WTC11 (cell line): ENCODE results near the gene PRDM15.

ENCODE experiments used
- CTCF ChIP-seq: fragments of 200-600 bp; IDR thresholded peaks from 2 replicates; pipeline ENCODE4 v1.8.0; 2022; ENCODE audit warnings: antibody characterized with exemption
- NR2C2 ChIP-seq: sonication (generic); formaldehyde crosslinking; IDR thresholded peaks from 2 replicates; pipeline ENCODE4 v1.8.0; 2022; ENCODE audit warnings: mild to moderate bottlenecking, missing genetic modification reagents

- no peak for TF ChIP-seq CTCF
- no peak for TF ChIP-seq NR2C2 (CRISPR knock-in tag)
Measured at GRCh38 chr21:41885341-41886024, 6.3 kb upstream of the PRDM15 start.
